SU-DHL-6 (cell line): ENCODE results near the gene ALCAM.

Experiments
- H2AFZ ChIP-seq: fragments of 200-600 bp; sonication (generic); 2 replicates; pipeline ENCODE4 v1.6.1; 2014; ENCODE audit warnings: low read depth, mild to moderate bottlenecking, moderate library complexity, mixed read lengths, antibody characterized with exemption, low read length; ENCODE audit not compliant: severe bottlenecking
- H3F3A ChIP-seq: fragments of 200-600 bp; shearing (Covaris generic); 2 replicates; pipeline ENCODE4 v1.6.0; 2016; ENCODE audit warnings: antibody characterized with exemption, mild to moderate bottlenecking; ENCODE audit not compliant: insufficient read depth
- H3K27ac ChIP-seq: fragments of 200-600 bp; sonication (generic); 2 replicates; pipeline ENCODE4 v1.5.1; 2016; ENCODE audit warnings: low read depth, mild to moderate bottlenecking, low read length, moderate library complexity, mixed read lengths
- H3K27me3 ChIP-seq: fragments of 200-600 bp; sonication (generic), shearing (Covaris generic); 2 replicates; pipeline ENCODE4 v1.6.0; 2014; ENCODE audit warnings: mild to moderate bottlenecking, low read length
- H3K36me3 ChIP-seq: fragments of 200-600 bp; sonication (generic); 2 replicates; pipeline ENCODE4 v1.6.1; 2014; ENCODE audit warnings: mild to moderate bottlenecking, low read length, mixed read lengths
- H3K4me2 ChIP-seq: fragments of 300-600, 200-600 bp; shearing (Covaris generic), sonication (generic); 2 replicates; pipeline ENCODE4 v1.6.0; 2014; ENCODE audit warnings: low read length, low read depth, mild to moderate bottlenecking; ENCODE audit not compliant: poor library complexity, severe bottlenecking
- H3K4me3 ChIP-seq: fragments of 200-600 bp; sonication (generic); 2 replicates; pipeline ENCODE4 v1.5.1; 2014; ENCODE audit warnings: antibody characterized with exemption, low read length, mild to moderate bottlenecking, mixed read lengths; ENCODE audit not compliant: insufficient read depth, poor library complexity, severe bottlenecking
- H3K79me2 ChIP-seq: fragments of 200-600 bp; sonication (generic); 2 replicates; pipeline ENCODE4 v1.6.1; 2014; ENCODE audit warnings: mild to moderate bottlenecking, low read length, moderate library complexity; ENCODE audit not compliant: insufficient read depth
- H3K9ac ChIP-seq: fragments of 200-600 bp; sonication (generic); 2 replicates; pipeline ENCODE4 v1.7.0; 2014; ENCODE audit warnings: mild to moderate bottlenecking, low read length
- H3K9me2 ChIP-seq: fragments of 200-600 bp; sonication (generic); replicated peaks from 2 replicates; pipeline ENCODE4 v1.6.1; 2014; ENCODE audit warnings: low read length; ENCODE audit not compliant: insufficient read depth
- H3K9me3 ChIP-seq: fragments of 200-600 bp; sonication (generic); 2 replicates; pipeline ENCODE4 v1.6.1; 2014; ENCODE audit warnings: low read length, mixed read lengths; ENCODE audit not compliant: insufficient read depth
- H4K20me1 ChIP-seq: fragments of 200-600 bp; sonication (generic); 2 replicates; pipeline ENCODE4 v1.6.1; 2014; ENCODE audit warnings: low read depth, mild to moderate bottlenecking, antibody characterized with exemption, low read length, moderate library complexity, mixed read lengths
- EZH2phosphoT487 ChIP-seq: fragments of 200-600 bp; sonication (generic), shearing (Covaris generic); conservative IDR thresholded peaks from 2 replicates; pipeline ENCODE4 v1.6.1; 2018; ENCODE audit warnings: mild to moderate bottlenecking, antibody characterized with exemption, low read length, moderate library complexity, mixed read lengths
- TF ChIP-seq, protein P1 (sequence below): fragments of 200-600 bp; sonication (generic); IDR thresholded peaks from one replicate; pipeline ENCODE4 v1.5.1; 2017; ENCODE audit warnings: antibody characterized with exemption, mild to moderate bottlenecking, low read length, moderate library complexity; ENCODE audit not compliant: insufficient read depth, poor library complexity, severe bottlenecking

ALCAM gene

DNA sequence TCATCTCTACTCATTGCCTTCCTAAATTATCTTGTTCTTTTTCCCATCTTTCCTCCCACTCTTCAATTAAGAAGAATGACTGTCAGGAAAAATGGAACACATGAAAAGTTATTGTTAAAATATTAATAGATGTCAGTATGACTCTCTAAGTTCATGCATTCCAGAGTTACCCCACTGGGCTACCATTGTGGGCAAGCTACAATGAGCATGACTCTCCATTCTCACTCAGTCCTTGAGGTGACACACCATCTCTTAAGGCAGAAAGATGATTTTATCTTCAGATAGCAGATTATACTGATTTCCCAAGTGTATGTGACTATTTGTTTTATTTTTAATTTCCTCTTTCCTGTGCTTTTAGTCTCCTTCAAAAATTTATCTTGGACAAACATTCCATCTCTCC is 144.3 kb downstream of the ALCAM start:
- Histone ChIP-seq H3K27ac (no peak overlapping the region), H3K79me2 (peaks cover 45% of the 10 kb centered on the region), H3K9me2 (no peaks in the 10 kb centered on the region), H3K4me2 (no peak overlapping the region), H3K27me3 (no peaks in the 10 kb centered on the region), H3F3A (no peaks in the 10 kb centered on the region), H4K20me1 (0 out of 2 replicates have a peak, but pooled peaks cover 3% of the 10 kb centered on the region), H3K9ac (no peak overlapping the region), H3K9me3 (no peaks in the 10 kb centered on the region), H3K36me3 (no peaks in the 10 kb centered on the region), H3K4me3 (no peak overlapping the region), H2AFZ (no peak overlapping the region)
- TF ChIP-seq EZH2phosphoT487 = no peak
- TF ChIP-seq, protein P1, sequence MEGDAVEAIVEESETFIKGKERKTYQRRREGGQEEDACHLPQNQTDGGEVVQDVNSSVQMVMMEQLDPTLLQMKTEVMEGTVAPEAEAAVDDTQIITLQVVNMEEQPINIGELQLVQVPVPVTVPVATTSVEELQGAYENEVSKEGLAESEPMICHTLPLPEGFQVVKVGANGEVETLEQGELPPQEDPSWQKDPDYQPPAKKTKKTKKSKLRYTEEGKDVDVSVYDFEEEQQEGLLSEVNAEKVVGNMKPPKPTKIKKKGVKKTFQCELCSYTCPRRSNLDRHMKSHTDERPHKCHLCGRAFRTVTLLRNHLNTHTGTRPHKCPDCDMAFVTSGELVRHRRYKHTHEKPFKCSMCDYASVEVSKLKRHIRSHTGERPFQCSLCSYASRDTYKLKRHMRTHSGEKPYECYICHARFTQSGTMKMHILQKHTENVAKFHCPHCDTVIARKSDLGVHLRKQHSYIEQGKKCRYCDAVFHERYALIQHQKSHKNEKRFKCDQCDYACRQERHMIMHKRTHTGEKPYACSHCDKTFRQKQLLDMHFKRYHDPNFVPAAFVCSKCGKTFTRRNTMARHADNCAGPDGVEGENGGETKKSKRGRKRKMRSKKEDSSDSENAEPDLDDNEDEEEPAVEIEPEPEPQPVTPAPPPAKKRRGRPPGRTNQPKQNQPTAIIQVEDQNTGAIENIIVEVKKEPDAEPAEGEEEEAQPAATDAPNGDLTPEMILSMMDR = no peak

GRCh38 chr3:105512061-105512460 is 145.4 kb downstream of the ALCAM start:
- Histone ChIP-seq H3K4me3 (no peak overlapping the region), H3K27ac (no peak overlapping the region), H3K27me3 (no peaks in the 10 kb centered on the region), H2AFZ (no peak overlapping the region), H3K9me3 (no peaks in the 10 kb centered on the region), H3F3A (no peaks in the 10 kb centered on the region), H4K20me1 (0 out of 2 replicates have a peak, but pooled peaks cover 3% of the 10 kb centered on the region), H3K79me2 (peaks cover 47% of the 10 kb centered on the region), H3K9me2 (no peaks in the 10 kb centered on the region), H3K4me2 (no peak overlapping the region), H3K36me3 (no peaks in the 10 kb centered on the region), H3K9ac (no peak overlapping the region)
- TF ChIP-seq, protein P1 = no peak
- no peak for TF ChIP-seq EZH2phosphoT487

- Histone ChIP-seq H3K36me3 (no peaks in the 10 kb centered on the region), H3K27me3 (no peaks in the 10 kb centered on the region), H3K9ac (no peak overlapping the region), H3F3A (peaks cover 5% of the 10 kb centered on the region; the same call in 1 of the 2 replicates), H3K9me2 (no peaks in the 10 kb centered on the region), H3K4me2 (no peak overlapping the region), H3K27ac (no peak overlapping the region), H3K4me3 (no peak overlapping the region), H2AFZ (no peak overlapping the region), H3K9me3 (no peaks in the 10 kb centered on the region), H4K20me1 (0 out of 2 replicates have a peak, but pooled peaks cover 3% of the 10 kb centered on the region), H3K79me2 (peaks cover 41% of the 10 kb centered on the region)
- no peak for TF ChIP-seq EZH2phosphoT487
- TF ChIP-seq, protein P1 = no peak
Measured at GRCh38 chr3:105513042-105513441, 146.3 kb downstream of the ALCAM start.
